Neural progenitor cell (in vitro differentiated cells): ENCODE data around the gene OR9G1. TPM values are rescaled to one million over a fixed set of nuclear protein-coding genes. Genes with fewer than 3 reads are reported as not detected.

Experiments
- DNase-seq: peaks from one replicate; pipeline ENCODE4 v3.0.0-alpha.2; 2016; ENCODE audit warnings: low spot score
- H2AFZ ChIP-seq: fragments of 200-600 bp; sonication (generic); replicated peaks from 2 replicates; pipeline ENCODE4 v1.6.1; 2016; ENCODE audit warnings: antibody characterized with exemption
- H3F3A ChIP-seq: fragments of 200-600 bp; sonication (generic); 2 replicates; pipeline ENCODE4 v1.6.1; 2016; ENCODE audit warnings: antibody characterized with exemption, low read depth
- H3K27ac ChIP-seq: fragments of 200-600 bp; sonication (generic); 2 replicates; pipeline ENCODE4 v1.5.1; 2016; ENCODE audit warnings: mild to moderate bottlenecking
- H3K27me3 ChIP-seq: fragments of 200-600 bp; sonication (generic); 2 replicates; pipeline ENCODE4 v1.6.1; 2016; ENCODE audit warnings: mild to moderate bottlenecking, moderate library complexity
- H3K36me3 ChIP-seq: fragments of 200-600 bp; sonication (generic); 2 replicates; pipeline ENCODE4 v1.5.1; 2016
- H3K4me1 ChIP-seq: fragments of 200-600 bp; sonication (generic); 2 replicates; pipeline ENCODE4 v1.6.1; 2016; ENCODE audit warnings: mixed run types
- H3K4me2 ChIP-seq: fragments of 200-600 bp; sonication (generic); 2 replicates; pipeline ENCODE4 v1.6.1; 2016
- H3K4me3 ChIP-seq: fragments of 200-600 bp; sonication (generic); 2 replicates; pipeline ENCODE4 v1.5.1; 2016
- H3K79me2 ChIP-seq: fragments of 200-600 bp; sonication (generic); 2 replicates; pipeline ENCODE4 v1.6.1; 2016; ENCODE audit warnings: low read depth
- H3K9ac ChIP-seq: fragments of 200-600 bp; sonication (generic); 2 replicates; pipeline ENCODE4 v1.6.1; 2016
- H3K9me3 ChIP-seq: fragments of 200-600 bp; sonication (generic); 2 replicates; pipeline ENCODE4 v1.5.1; 2016; ENCODE audit warnings: low read depth
- H4K20me1 ChIP-seq: fragments of 200-600 bp; sonication (generic); 2 replicates; pipeline ENCODE4 v1.6.1; 2016; ENCODE audit warnings: low read depth
- H3K27ac Mint-ChIP-seq: 3 replicates; pipeline ENCODE4 v1.8.0; 2021; ENCODE audit warnings: mixed read lengths
- H3K27me3 Mint-ChIP-seq: 2 replicates; pipeline ENCODE4 v1.8.0; 2022; ENCODE audit warnings: low read depth, mild to moderate bottlenecking, inconsistent platforms, moderate library complexity, mixed read lengths; ENCODE audit not compliant: insufficient read depth
- H3K36me3 Mint-ChIP-seq: 3 replicates; pipeline ENCODE4 v1.8.0; 2021; ENCODE audit warnings: mixed read lengths
- H3K4me1 Mint-ChIP-seq: 3 replicates; pipeline ENCODE4 v1.8.0; 2021; ENCODE audit warnings: mixed read lengths
- H3K4me3 Mint-ChIP-seq: 3 replicates; pipeline ENCODE4 v1.8.0; 2021; ENCODE audit warnings: mild to moderate bottlenecking, moderate library complexity, mixed read lengths
- H3K9me3 Mint-ChIP-seq: 3 replicates; pipeline ENCODE4 v1.8.0; 2020; ENCODE audit warnings: mixed read lengths
- EZH2 ChIP-seq: fragments of 200-600 bp; sonication (generic); IDR thresholded peaks from 2 replicates; pipeline ENCODE4 v1.6.1; 2017; ENCODE audit warnings: antibody characterized with exemption, mild to moderate bottlenecking, moderate library complexity
- EZH2phosphoT487 ChIP-seq: fragments of 200-600 bp; sonication (generic); IDR thresholded peaks from 2 replicates; pipeline ENCODE4 v1.6.1; 2017; ENCODE audit warnings: antibody characterized with exemption
- microRNA-seq: library from miRNA; unstranded; fragments of <30 nt; microRNA quantifications from one replicate; pipeline ENCODE4, GENCODE V29; 2016
- small RNA-seq: library from RNA; depleted of rRNA; stranded (forward); fragments of <200 nt; gene quantifications from one replicate; pipeline ENCODE3, GENCODE V24; 2015
- total RNA-seq: library from RNA; depleted of rRNA; stranded (reverse); fragments of >200 nt; gene quantifications from 2 replicates; pipeline ENCODE4 v1.2.3, GENCODE V29; 2015; ENCODE audit warnings: low replicate concordance
- TF ChIP-seq, protein P1 (sequence below): fragments of 200-600 bp; sonication (generic); IDR thresholded peaks from 2 replicates; pipeline ENCODE4 v1.5.1; 2017; ENCODE audit warnings: antibody characterized with exemption, mild to moderate bottlenecking

OR9G1 gene
- total RNA-seq, 1 donor from 2014 or later = not detected

DNA sequence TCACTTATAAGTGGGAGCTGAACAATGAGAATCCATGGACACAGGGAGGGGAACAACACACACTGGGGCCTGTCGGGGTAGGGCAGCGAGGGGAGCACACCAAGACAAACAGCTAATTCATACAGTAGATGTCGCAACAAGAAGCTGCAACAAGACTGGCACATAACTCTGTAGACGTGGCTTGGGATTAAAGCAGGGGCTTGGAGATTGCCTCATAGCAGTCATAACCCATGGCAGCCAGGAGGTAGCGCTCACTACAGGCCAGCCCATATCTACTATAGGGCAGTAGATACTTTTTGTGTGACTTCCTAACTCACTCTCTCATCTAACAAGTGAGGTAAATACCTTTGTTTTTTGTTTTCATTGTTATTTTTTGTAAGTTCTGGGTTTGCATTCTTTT, 51.3 kb downstream of the OR9G1 start:
- no peak for DNase-seq
- Histone ChIP-seq H3F3A (no peaks in the 10 kb centered on the region), H3K27me3 (no peaks in the 10 kb centered on the region), H3K4me2 (no peak overlapping the region), H3K4me3 (no peak overlapping the region), H3K9ac (no peak overlapping the region), H4K20me1 (no peaks in the 10 kb centered on the region), H3K79me2 (no peaks in the 10 kb centered on the region), H3K4me1 (peaks cover 4% of the 10 kb centered on the region), H2AFZ (no peak overlapping the region), H3K36me3 (no peaks in the 10 kb centered on the region), H3K27ac (no peak overlapping the region), H3K9me3 (no peaks in the 10 kb centered on the region)
- H3K27me3 Mint-ChIP-seq = peaks cover 3% of the 10 kb centered on the region
- no peaks in the 10 kb centered on the region for H3K4me1 Mint-ChIP-seq
- no peak overlapping the region for H3K27ac Mint-ChIP-seq
- no peaks in the 10 kb centered on the region for H3K36me3 Mint-ChIP-seq
- no peaks in the 10 kb centered on the region for H3K9me3 Mint-ChIP-seq
- TF ChIP-seq EZH2phosphoT487 = no peak
- TF ChIP-seq, protein P1, sequence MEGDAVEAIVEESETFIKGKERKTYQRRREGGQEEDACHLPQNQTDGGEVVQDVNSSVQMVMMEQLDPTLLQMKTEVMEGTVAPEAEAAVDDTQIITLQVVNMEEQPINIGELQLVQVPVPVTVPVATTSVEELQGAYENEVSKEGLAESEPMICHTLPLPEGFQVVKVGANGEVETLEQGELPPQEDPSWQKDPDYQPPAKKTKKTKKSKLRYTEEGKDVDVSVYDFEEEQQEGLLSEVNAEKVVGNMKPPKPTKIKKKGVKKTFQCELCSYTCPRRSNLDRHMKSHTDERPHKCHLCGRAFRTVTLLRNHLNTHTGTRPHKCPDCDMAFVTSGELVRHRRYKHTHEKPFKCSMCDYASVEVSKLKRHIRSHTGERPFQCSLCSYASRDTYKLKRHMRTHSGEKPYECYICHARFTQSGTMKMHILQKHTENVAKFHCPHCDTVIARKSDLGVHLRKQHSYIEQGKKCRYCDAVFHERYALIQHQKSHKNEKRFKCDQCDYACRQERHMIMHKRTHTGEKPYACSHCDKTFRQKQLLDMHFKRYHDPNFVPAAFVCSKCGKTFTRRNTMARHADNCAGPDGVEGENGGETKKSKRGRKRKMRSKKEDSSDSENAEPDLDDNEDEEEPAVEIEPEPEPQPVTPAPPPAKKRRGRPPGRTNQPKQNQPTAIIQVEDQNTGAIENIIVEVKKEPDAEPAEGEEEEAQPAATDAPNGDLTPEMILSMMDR = no peak
- no peak for TF ChIP-seq EZH2
- no peak overlapping the region for H3K4me3 Mint-ChIP-seq

DNA sequence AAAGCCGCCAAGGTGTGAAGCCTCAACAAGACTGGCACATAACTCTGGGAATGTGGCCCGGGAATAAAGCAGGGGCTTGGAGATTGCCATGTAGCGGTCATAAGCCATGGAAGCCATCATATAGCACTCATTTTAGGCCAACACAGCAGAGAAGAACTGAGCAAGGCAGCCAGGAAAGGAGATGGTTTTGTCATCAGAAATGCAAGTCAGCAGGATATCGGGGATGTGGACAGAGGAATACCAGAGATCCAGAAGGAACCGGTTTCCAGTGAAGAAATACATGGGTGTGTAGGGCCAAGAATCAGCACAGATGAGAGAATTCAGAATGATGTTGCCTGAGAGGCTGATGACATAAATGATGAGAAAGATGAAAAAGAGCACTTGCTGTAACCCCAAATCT, 52.6 kb downstream of the OR9G1 start:
- H3K4me1 Mint-ChIP-seq = no peaks in the 10 kb centered on the region
- peaks cover 7% of the 10 kb centered on the region for H3K4me1 ChIP-seq
- DNase-seq = no peak
- H3K4me2 ChIP-seq = no peak overlapping the region
- H3K27ac Mint-ChIP-seq = no peak overlapping the region
- H3K36me3 Mint-ChIP-seq = no peaks in the 10 kb centered on the region
- H4K20me1 ChIP-seq = no peaks in the 10 kb centered on the region
- H3K4me3 ChIP-seq = no peak overlapping the region
- H3K79me2 ChIP-seq = no peaks in the 10 kb centered on the region
- TF ChIP-seq EZH2phosphoT487 (no peak), EZH2 (no peak)
- TF ChIP-seq, protein P1 = no peak
- H3F3A ChIP-seq = no peaks in the 10 kb centered on the region
- H3K9me3 Mint-ChIP-seq = no peaks in the 10 kb centered on the region
- H3K9me3 ChIP-seq = no peaks in the 10 kb centered on the region
- no peaks in the 10 kb centered on the region for H3K27me3 ChIP-seq
- H3K9ac ChIP-seq = no peak overlapping the region
- no peak overlapping the region for H2AFZ ChIP-seq
- H3K4me3 Mint-ChIP-seq = no peak overlapping the region
- peaks cover 3% of the 10 kb centered on the region for H3K27me3 Mint-ChIP-seq
- H3K36me3 ChIP-seq = no peaks in the 10 kb centered on the region
- no peak overlapping the region for H3K27ac ChIP-seq

Small RNA genes within 50 kb of the gene (microRNA-seq; reads per million reads assigned to microRNA genes)
- not detected for gene MIR6128

Small RNA genes within 50 kb of the gene (small RNA-seq; reads per million reads assigned to genes)
- gene AP001803.1 = not detected
- gene AP004245.1 = not detected
- gene MIR6128 = not detected

Other genes with a start within 250 kb of the OR9G1 start
- gene OR5M3, start 225.7 kb upstream of the OR9G1 start, total RNA-seq = not detected in 2 replicates
- not detected in 2 replicates for gene OR5M8, start 207.7 kb upstream of the OR9G1 start, total RNA-seq
- not detected in 2 replicates for gene OR5M11, start 155.8 kb upstream of the OR9G1 start, total RNA-seq
- not detected in 2 replicates for gene OR5M10, start 121.4 kb upstream of the OR9G1 start, total RNA-seq
- not detected in 2 replicates for gene OR5M1, start 84.2 kb upstream of the OR9G1 start, total RNA-seq
- gene OR5AP2, start 56.7 kb upstream of the OR9G1 start, total RNA-seq = not detected in 2 replicates
- not detected in 2 replicates for gene OR5AR1, start 35.4 kb upstream of the OR9G1 start, total RNA-seq
- not detected in 2 replicates for gene OR9G4, start 49.6 kb downstream of the OR9G1 start, total RNA-seq